Mucosa of descending colon (tissue), 3 donors: ENCODE measurements around the gene ZNF280D. TPM values are rescaled to one million over a fixed set of nuclear protein-coding genes. Genes with fewer than 3 reads are reported as not detected.
"Not testable (repeated sequence)": the region's sequence is repeated elsewhere in the genome, so short reads cannot be mapped to it uniquely, and the experiment has no call there.

Source experiments
- ATAC-seq: fragments of 200-7000 bp; cut with Tn5 transposase; one replicate; pipeline ENCODE4 v1.9.1; 2020; ENCODE audit warnings: mild to moderate bottlenecking, moderate library complexity
- DNase-seq, 3 donors: peaks; one replicate each; pipeline ENCODE4 v3.0.0-alpha.2; 2020
- H3K36me3 ChIP-seq: fragments of 200-600 bp; one replicate; pipeline ENCODE4 v1.8.0; 2021; ENCODE audit warnings: low read depth, mild to moderate bottlenecking
- H3K4me1 ChIP-seq: fragments of 200-600 bp; one replicate; pipeline ENCODE4 v1.8.0; 2021; ENCODE audit warnings: low read depth, mild to moderate bottlenecking
- H3K4me3 ChIP-seq: fragments of 200-600 bp; one replicate; pipeline ENCODE4 v1.8.0; 2021; ENCODE audit warnings: mild to moderate bottlenecking
- H3K9me3 ChIP-seq: fragments of 200-600 bp; one replicate; pipeline ENCODE4 v1.8.0; 2021; ENCODE audit warnings: mild to moderate bottlenecking
- CTCF ChIP-seq: fragments of 200-600 bp; IDR thresholded peaks from one replicate; pipeline ENCODE4 v1.8.0; 2022; ENCODE audit warnings: antibody characterized with exemption, mild to moderate bottlenecking
- intact Hi-C, 2 donors: fragments of 100-400 bp; cut with DNase I in 1 of 2; cut with micrococcal nuclease in 1 of 2; formaldehyde crosslinking; loops; one replicate each; pipeline versions ENCODE4 v1.11.0 to v1.11.1; 2022; cut with DNase I, micrococcal nuclease
- long read RNA-seq, 2 donors: library from polyadenylated mRNA; unstranded; transcript quantifications; one replicate each; pipeline ENCODE4 v2.0.0, GENCODE V29; 2019 to 2021
- total RNA-seq, 3 donors: library from RNA; stranded (reverse); fragmentation: NEBNext Ultra II Directional in 2 of 3; extraction: Animal tissue kit (Norgen Biotek cat#: 25700) in 2 of 3; gene quantifications; one replicate each; pipeline versions ENCODE4 v1.2.1 to v1.2.4, GENCODE V29; 2021 to 2023
- donor health status: DM: no; HTN: no; CAD: no; lungs with moderate emphysema.
- donor health status: DM: no; HTN: no; CAD: no.
- donor health status: DM: no; HTN: yes; CAD: no.

ZNF280D gene, protein sequence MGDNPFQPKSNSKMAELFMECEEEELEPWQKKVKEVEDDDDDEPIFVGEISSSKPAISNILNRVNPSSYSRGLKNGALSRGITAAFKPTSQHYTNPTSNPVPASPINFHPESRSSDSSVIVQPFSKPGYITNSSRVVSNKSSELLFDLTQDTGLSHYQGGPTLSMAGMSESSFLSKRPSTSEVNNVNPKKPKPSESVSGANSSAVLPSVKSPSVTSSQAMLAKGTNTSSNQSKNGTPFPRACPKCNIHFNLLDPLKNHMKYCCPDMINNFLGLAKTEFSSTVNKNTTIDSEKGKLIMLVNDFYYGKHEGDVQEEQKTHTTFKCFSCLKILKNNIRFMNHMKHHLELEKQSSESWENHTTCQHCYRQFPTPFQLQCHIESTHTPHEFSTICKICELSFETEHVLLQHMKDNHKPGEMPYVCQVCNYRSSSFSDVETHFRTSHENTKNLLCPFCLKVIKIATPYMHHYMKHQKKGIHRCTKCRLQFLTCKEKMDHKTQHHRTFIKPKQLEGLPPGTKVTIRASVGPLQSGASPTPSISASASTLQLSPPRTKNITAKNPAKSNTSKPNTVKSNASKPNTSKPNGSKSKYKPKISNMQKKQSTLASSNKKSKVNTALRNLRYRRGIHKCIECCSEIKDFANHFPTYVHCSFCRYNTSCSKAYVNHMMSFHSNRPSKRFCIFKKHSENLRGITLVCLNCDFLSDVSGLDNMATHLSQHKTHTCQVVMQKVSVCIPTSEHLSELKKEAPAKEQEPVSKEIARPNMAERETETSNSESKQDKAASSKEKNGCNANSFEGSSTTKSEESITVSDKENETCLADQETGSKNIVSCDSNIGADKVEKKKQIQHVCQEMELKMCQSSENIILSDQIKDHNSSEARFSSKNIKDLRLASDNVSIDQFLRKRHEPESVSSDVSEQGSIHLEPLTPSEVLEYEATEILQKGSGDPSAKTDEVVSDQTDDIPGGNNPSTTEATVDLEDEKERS
- 10 to 100 TPM; 29.6 to 51.0 (median 39.8) TPM for total RNA-seq
- long read RNA-seq, donor 1, partial matches to known transcripts = 5 of 7 reads
- long read RNA-seq, donor 1, other reads (novel, unspliced or antisense) = 1 of 7 reads
- long read RNA-seq, donor 2 = 0 reads

DNA sequence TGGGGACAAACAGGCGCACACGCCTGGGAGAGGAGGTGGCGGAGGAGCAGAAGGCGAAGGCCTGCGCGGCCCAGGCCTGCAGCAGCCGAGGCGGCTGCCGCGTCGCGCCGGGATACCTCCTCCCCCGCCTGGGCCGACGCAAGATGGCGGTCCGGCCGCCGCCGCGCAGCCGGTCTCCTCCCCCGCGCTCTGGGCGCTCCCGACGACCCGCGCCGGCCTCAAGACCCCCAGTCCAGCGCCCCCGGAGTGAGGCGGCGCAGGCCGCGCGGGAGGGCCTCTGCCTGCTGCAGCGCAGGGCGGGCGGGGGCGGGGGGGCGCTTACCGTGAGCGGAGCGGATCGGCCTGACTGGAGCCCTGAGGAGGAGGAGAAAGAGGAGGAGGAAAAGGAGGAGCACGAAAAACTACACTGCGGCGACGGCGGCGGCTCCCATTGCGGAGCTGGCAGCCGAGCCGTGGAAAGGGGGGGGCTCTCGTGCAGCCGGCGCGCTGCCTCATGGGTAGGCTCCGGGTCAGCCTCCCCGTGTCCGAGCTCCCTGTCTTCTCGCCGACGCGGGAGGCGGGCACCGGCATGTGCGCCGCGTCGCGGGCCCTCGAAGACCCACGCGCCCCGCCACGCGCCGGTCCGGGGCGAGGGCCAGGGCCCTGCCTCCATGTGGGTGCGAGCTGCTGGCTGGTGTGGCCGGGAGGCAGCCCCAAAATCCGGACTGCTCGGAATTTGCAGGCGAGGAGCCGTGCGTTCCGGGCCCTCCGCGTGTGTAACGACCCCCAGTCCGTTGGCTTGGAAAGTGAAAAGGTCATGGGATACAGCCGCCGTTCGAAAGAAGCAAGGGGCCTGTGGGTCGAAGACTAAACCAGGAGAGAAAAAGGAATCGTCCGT is at the start of gene ZNF280D:
Gene ZNF280D (minus strand): TSS at position 374 of the 877 bp plus-strand sequence. CDS start 26,400 bp downstream, outside the sequence.
- no peak for TF ChIP-seq CTCF
- ATAC-seq (peak; percentile 95), DNase-seq (peak; percentile 92 to 94 (median 93))
- peaks cover 27% of the 10 kb centered on the region for H3K4me1 ChIP-seq
- H3K9me3 ChIP-seq = no peaks in the 10 kb centered on the region
- H3K36me3 ChIP-seq = no peaks in the 10 kb centered on the region
- intact Hi-C loops = loop anchor here in 1 of 2 donors (10.0 kb wide), 1 partner anchor 471 kb away; no protein-coding TSS in a partner anchor
- H3K4me3 ChIP-seq = peak within 1 kb of the TSS; percentile 54

GRCh38 chr15:56782306-56782705 is 49.0 kb upstream of the ZNF280D start:
- no peaks in the 10 kb centered on the region for H3K36me3 ChIP-seq
- intact Hi-C loops = no loop called here
- TF ChIP-seq CTCF = no peak
- ATAC-seq = no peak
- no peaks in the 10 kb centered on the region for H3K4me1 ChIP-seq
- H3K4me3 ChIP-seq = no peak overlapping the region
- H3K9me3 ChIP-seq = no peaks in the 10 kb centered on the region
- no peak for DNase-seq

DNA sequence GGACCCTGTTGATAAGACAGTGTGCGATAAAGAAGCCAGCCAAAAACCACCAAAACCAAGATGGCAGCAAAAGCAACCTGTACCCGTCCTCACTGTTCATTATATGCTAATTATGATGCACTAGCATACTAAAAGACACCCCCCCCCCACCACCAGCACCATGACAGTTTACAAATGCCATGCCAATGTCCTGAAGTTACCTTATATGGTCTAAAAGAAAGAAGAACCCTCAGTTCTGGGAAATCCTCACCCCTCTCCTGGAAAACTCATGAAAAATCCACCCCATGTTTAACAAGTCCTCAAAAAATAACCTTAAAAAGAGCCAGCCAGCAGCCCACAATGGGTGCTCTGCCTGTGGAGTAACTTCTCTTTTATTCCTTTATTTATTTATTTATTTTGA is 48.4 kb upstream of the ZNF280D start:
- H3K4me1 ChIP-seq = no peaks in the 10 kb centered on the region
- intact Hi-C loops = no loop called here
- no peak for DNase-seq
- no peaks in the 10 kb centered on the region for H3K9me3 ChIP-seq
- no peak for TF ChIP-seq CTCF
- no peaks in the 10 kb centered on the region for H3K36me3 ChIP-seq
- H3K4me3 ChIP-seq = no peak overlapping the region
- ATAC-seq = no peak

- H3K36me3 ChIP-seq, DNase-seq, intact Hi-C loops, ATAC-seq, H3K4me3 ChIP-seq, H3K9me3 ChIP-seq, H3K4me1 ChIP-seq: not testable (repeated sequence)
Observed at GRCh38 chr15:56780102-56780725, 46.9 kb upstream of the ZNF280D start.

DNA sequence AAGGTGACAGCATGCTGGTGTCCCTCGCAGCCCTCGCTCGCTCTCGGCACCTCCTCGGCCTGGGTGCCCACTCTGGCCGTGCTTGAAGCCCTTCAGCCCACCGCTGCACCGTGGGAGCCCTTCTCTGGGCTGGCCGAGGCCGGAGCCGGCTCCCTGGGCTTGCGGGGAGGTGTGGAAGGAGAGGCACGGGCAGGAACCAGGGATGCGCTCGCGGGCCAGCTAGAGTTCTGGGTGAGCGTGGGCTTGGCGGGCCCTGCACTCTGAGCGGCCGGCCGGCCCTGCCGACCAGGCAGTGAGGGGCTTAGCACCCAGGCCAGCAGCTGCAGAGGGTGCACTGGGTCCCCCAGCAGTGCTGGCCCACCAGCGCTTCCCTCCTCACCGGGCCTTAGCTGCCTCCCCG is 46.1 kb upstream of the ZNF280D start:
- H3K4me1 ChIP-seq, intact Hi-C loops, DNase-seq, H3K9me3 ChIP-seq, H3K4me3 ChIP-seq, H3K36me3 ChIP-seq, ATAC-seq: not testable (repeated sequence)
